ENCODE measurements around the gene PLA1A. TPM values are rescaled to one million over a fixed set of nuclear protein-coding genes. Genes with fewer than 3 reads are reported as not detected.

PLA1A gene
- total RNA-seq, 4 donors from 2014 or later = 3.3 to 12.8 (median 7.3) TPM

DNA sequence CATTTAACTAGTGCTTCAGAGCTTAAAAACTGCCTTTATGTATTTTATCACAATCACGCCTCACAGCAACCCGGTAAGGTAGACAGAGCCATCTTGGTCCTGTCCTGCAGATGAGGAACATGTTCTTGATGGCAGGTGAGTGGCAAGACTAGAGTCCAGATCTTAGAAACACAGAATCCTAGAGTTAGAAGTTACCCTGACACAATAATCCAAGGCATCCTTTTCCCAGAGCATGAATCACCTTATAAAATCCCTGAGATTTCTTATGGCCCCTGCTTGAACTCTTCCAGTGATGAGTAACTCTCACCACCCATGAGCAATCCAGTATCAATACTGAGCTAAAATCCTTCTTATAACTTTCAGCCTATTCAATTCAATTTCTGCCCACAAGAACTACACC is 45.8 kb downstream of the PLA1A start:
- DNase-seq (ENCODE audit: low spot score) (no peak), ATAC-seq (ENCODE audit: low FRiP score) (peak; percentile 37)
- TF ChIP-seq, protein P1, sequence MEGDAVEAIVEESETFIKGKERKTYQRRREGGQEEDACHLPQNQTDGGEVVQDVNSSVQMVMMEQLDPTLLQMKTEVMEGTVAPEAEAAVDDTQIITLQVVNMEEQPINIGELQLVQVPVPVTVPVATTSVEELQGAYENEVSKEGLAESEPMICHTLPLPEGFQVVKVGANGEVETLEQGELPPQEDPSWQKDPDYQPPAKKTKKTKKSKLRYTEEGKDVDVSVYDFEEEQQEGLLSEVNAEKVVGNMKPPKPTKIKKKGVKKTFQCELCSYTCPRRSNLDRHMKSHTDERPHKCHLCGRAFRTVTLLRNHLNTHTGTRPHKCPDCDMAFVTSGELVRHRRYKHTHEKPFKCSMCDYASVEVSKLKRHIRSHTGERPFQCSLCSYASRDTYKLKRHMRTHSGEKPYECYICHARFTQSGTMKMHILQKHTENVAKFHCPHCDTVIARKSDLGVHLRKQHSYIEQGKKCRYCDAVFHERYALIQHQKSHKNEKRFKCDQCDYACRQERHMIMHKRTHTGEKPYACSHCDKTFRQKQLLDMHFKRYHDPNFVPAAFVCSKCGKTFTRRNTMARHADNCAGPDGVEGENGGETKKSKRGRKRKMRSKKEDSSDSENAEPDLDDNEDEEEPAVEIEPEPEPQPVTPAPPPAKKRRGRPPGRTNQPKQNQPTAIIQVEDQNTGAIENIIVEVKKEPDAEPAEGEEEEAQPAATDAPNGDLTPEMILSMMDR (IDR thresholded peaks at IDR 0.05) = no peak

DNA sequence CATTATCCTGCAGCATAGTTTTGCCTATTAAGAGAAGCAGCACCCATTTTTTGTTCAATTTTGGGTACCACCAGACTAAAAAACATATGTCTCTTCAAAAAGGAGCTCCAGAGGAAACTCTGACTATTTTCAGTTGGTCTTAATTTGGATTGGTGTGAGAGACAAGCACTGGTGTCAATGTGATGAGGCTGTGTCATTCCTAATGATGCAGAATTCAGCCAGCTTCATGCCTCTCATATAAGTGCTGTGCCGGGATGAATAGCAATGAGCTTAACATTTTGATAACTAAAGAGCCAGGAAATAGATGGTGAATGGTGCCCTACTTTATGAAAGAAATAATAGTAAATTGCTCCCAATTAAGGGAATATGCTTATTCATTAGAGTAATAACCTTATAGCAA is 46.8 kb downstream of the PLA1A start:
- ATAC-seq (ENCODE audit: low FRiP score) (no peak), DNase-seq (ENCODE audit: low spot score) (no peak)
- TF ChIP-seq, protein P1 (IDR thresholded peaks at IDR 0.05) = no peak

GRCh38 chr3:119645813-119646212 is 48.1 kb downstream of the PLA1A start:
- TF ChIP-seq, protein P1 (IDR thresholded peaks at IDR 0.05) = no peak
- DNase-seq (ENCODE audit: low spot score) (no peak), ATAC-seq (ENCODE audit: low FRiP score) (no peak)

DNA sequence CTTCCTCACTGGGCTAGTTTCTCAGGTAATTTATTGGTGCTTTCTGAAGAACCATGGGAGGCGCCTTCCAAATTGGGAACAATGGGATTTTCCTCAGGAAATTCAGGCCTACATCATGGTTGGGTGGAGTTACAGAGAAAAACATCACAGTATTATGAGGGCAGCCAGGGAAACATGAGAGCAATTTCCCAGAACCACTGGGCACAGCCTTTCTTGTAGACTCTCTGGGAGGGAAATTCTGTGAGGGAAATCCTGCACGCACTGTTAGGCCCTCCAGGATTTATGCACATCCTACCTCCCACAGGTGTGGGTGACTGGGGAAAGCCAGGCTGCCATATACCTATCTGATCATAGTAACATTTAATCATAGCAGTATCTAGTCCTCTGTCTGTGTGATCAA is 49.5 kb downstream of the PLA1A start:
- DNase-seq (ENCODE audit: low spot score) (no peak), ATAC-seq (ENCODE audit: low FRiP score) (peak; percentile 82)
- TF ChIP-seq, protein P1 (IDR thresholded peaks at IDR 0.05) = no peak

DNA sequence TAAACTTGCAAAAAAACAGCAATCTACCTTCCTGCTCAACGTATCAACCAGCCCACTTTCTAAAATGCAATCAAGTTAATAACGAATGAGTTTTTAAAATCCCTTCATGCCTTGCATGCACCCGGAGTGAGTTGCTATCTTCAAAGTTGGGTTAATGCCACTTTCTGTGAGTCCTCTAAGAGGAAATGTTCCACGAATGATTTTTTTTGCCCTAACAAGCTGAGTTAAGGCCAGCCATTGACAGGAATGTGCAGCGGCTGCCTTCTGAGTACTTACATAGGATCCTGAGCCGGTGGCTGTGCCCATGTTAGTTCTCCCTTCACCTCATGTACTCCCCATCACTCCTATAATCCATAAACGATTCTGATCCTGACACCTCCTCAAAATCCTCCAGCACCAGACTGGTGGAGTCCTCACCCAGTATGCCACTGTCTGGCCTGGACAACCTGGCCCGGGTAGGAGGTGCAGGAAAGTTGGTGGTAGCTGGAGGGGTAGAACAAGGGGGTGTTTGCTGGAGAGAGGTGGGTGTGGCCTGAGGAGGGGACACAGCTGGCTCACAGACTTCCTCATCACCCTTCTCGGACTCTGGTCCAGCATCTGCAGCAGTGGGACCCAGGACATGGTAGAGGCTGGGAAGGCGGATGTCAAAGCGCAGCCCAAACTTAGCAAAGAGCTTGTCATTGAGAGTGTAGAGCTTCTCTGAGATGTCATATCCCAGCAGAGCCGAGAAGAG is 50.3 kb downstream of the PLA1A start:
- TF ChIP-seq, protein P1 (IDR thresholded peaks at IDR 0.05) = no peak
- ATAC-seq (ENCODE audit: low FRiP score) (no peak), DNase-seq (ENCODE audit: low spot score) (no peak)

GRCh38 chr3:119649761-119650160 is 52.1 kb downstream of the PLA1A start:
- DNase-seq (ENCODE audit: low spot score) = no peak
- TF ChIP-seq, protein P1 (IDR thresholded peaks at IDR 0.05) = no peak
- ATAC-seq (ENCODE audit: low FRiP score) = no peak
